DND-41 (cell line): ENCODE measurements around the gene CAV1.

Experiments used
- ATAC-seq: fragments of 200-7000 bp; cut with Tn5 transposase; 3 replicates; pipeline ENCODE4 v1.9.1; 2021; ENCODE audit warnings: low read depth; ENCODE audit not compliant: insufficient read depth
- DNase-seq: peaks from one replicate; pipeline ENCODE4 v3.0.0-alpha.2; 2020
- H2AFZ ChIP-seq: 2 replicates; pipeline ENCODE4 v1.6.0; 2012; ENCODE audit warnings: low read depth, low read length
- H3K27ac ChIP-seq: 2 replicates; pipeline ENCODE4 v1.5.1; 2012; ENCODE audit warnings: low read length, inconsistent platforms
- H3K27me3 ChIP-seq: fragments of 200-600 bp; sonication (generic); 2 replicates; pipeline ENCODE4 v1.6.0; 2012; ENCODE audit warnings: low read length, mild to moderate bottlenecking, inconsistent platforms; ENCODE audit not compliant: insufficient read depth, poor library complexity
- H3K36me3 ChIP-seq: 2 replicates; pipeline ENCODE4 v1.5.1; 2012; ENCODE audit warnings: low read length, inconsistent platforms; ENCODE audit not compliant: insufficient read depth
- H3K4me1 ChIP-seq: 2 replicates; pipeline ENCODE4 v1.5.1; 2012; ENCODE audit warnings: mild to moderate bottlenecking, low read length; ENCODE audit not compliant: insufficient read depth
- H3K4me2 ChIP-seq: 2 replicates; pipeline ENCODE4 v1.6.0; 2012; ENCODE audit warnings: mild to moderate bottlenecking, moderate library complexity, low read length, inconsistent platforms; ENCODE audit not compliant: insufficient read depth
- H3K4me3 ChIP-seq, 2 experiments: fragments of 200-600 bp in 1 of 2; shearing (Covaris generic) in 1 of 2; 2 replicates each; pipeline ENCODE4 v1.5.1; 2012 to 2016; ENCODE audit warnings: inconsistent platforms in 2 of 2, low read length in 2 of 2, mild to moderate bottlenecking in 2 of 2, low read depth in 1 of 2, moderate library complexity in 1 of 2
- H3K79me2 ChIP-seq: 2 replicates; pipeline ENCODE4 v1.6.0; 2012; ENCODE audit warnings: low read length, inconsistent platforms; ENCODE audit not compliant: insufficient read depth
- H3K9ac ChIP-seq: 2 replicates; pipeline ENCODE4 v1.6.0; 2012; ENCODE audit warnings: low read depth, mild to moderate bottlenecking, inconsistent platforms, low read length, moderate library complexity
- H3K9me3 ChIP-seq: 2 replicates; pipeline ENCODE4 v1.5.1; 2012; ENCODE audit warnings: low read length, moderate library complexity, mild to moderate bottlenecking, inconsistent platforms; ENCODE audit not compliant: insufficient read depth, severe bottlenecking
- H4K20me1 ChIP-seq: 2 replicates; pipeline ENCODE4 v1.6.0; 2012; ENCODE audit warnings: low read length; ENCODE audit not compliant: insufficient read depth
- EZH2 ChIP-seq: IDR thresholded peaks from 3 replicates; pipeline ENCODE4 v1.6.1; 2012; ENCODE audit warnings: borderline replicate concordance, low read depth, mild to moderate bottlenecking, moderate library complexity, low read length, inconsistent platforms; ENCODE audit not compliant: severe bottlenecking
- TF ChIP-seq, protein P1 (sequence below): IDR thresholded peaks from 2 replicates; pipeline ENCODE4 v1.5.1; 2012; ENCODE audit warnings: borderline replicate concordance, low read length, moderate library complexity, mild to moderate bottlenecking; ENCODE audit not compliant: poor library complexity, severe bottlenecking; ENCODE audit errors: extremely low read depth

Gene CAV1

DNA sequence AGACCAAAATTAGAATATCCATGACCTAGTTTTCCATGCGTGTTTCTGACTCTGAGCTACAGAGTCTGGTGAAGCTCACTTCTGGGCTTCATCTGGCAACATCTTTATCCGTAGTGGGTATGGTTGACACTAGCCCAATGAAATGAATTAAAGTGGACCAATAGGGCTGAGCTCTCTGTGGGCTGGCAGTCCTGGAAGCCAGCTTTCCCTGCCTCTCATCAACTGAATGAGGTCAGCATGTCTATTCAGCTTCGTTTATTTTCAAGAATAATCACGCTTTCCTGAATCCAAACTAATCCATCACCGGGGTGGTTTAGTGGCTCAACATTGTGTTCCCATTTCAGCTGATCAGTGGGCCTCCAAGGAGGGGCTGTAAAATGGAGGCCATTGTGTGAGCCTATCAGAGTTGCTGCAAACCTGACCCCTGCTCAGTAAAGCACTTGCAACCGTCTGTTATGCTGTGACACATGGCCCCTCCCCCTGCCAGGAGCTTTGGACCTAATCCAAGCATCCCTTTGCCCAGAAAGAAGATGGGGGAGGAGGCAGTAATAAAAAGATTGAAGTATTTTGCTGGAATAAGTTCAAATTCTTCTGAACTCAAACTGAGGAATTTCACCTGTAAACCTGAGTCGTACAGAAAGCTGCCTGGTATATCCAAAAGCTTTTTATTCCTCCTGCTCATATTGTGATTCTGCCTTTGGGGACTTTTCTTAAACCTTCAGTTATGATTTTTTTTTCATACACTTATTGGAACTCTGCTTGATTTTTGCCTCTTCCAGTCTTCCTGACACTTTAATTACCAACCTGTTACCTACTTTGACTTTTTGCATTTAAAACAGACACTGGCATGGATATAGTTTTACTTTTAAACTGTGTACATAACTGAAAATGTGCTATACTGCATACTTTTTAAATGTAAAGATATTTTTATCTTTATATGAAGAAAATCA lies 35.5 kb downstream of the CAV1 start:
- DNase-seq (no peak), ATAC-seq (no peak)
- no peaks in the 10 kb centered on the region for H3K79me2 ChIP-seq

DNA sequence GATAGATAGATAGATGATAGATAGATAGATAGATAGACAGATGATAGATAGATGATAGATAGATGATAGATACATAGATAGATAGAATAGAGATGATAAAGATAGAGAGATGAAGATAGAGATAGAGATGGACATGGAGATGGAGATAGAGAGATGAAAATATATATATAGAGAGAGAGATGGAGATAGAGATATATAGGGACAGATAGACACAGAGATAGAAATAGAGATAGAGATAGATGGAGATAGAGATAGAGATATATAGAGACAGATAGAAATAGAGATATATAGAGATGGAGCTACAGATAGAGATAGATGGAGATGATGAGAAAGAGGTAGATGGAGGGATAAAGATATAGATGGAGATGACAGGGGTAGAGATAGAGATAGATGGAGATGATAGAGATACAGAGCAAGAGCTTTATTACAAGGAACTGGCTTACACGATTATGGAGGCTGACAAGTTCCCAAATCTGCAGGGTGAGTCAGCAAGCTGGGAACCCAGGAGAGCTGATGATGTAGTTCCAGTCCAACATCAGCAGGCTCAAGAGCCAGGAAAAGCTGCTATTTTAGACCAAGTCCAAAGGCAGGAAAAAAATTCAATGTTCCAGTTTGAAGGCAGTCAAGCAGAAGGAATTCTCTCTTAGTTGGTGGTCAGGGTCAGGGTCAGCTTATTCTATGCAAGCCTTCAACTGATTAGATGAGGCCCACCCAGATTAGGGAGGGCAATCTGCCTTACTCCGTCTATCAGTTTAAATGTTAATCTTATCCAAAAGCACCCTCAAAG lies 37.1 kb downstream of the CAV1 start:
- ATAC-seq (no peak), DNase-seq (no peak)
- no peak overlapping the region for H3K27ac ChIP-seq
- H3K9me3 ChIP-seq, result no peaks in the 10 kb centered on the region
- no peak for TF ChIP-seq EZH2
- TF ChIP-seq, protein P1, sequence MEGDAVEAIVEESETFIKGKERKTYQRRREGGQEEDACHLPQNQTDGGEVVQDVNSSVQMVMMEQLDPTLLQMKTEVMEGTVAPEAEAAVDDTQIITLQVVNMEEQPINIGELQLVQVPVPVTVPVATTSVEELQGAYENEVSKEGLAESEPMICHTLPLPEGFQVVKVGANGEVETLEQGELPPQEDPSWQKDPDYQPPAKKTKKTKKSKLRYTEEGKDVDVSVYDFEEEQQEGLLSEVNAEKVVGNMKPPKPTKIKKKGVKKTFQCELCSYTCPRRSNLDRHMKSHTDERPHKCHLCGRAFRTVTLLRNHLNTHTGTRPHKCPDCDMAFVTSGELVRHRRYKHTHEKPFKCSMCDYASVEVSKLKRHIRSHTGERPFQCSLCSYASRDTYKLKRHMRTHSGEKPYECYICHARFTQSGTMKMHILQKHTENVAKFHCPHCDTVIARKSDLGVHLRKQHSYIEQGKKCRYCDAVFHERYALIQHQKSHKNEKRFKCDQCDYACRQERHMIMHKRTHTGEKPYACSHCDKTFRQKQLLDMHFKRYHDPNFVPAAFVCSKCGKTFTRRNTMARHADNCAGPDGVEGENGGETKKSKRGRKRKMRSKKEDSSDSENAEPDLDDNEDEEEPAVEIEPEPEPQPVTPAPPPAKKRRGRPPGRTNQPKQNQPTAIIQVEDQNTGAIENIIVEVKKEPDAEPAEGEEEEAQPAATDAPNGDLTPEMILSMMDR, result no peak
- no peaks in the 10 kb centered on the region for H3K36me3 ChIP-seq
- no peaks in the 10 kb centered on the region for H4K20me1 ChIP-seq
- no peak overlapping the region for H3K9ac ChIP-seq
- H3K4me1 ChIP-seq, result no peaks in the 10 kb centered on the region
- H3K4me2 ChIP-seq, result no peak overlapping the region
- H3K4me3 ChIP-seq, result no peak overlapping the region
- H3K27me3 ChIP-seq, result peaks cover 7% of the 10 kb centered on the region
- H3K79me2 ChIP-seq, result no peaks in the 10 kb centered on the region
- no peak overlapping the region for H2AFZ ChIP-seq

More for the DNA sequence above, 35.5 kb downstream of the CAV1 start:
- Histone ChIP-seq H3K4me1 (no peaks in the 10 kb centered on the region), H3K9ac (no peak overlapping the region), H3K36me3 (no peaks in the 10 kb centered on the region), H2AFZ (no peak overlapping the region), H3K9me3 (no peaks in the 10 kb centered on the region), H3K4me2 (no peak overlapping the region), H3K27me3 (peaks cover 10% of the 10 kb centered on the region), H4K20me1 (no peaks in the 10 kb centered on the region), H3K27ac (no peak overlapping the region), H3K4me3 (no peak overlapping the region)
- TF ChIP-seq, protein P1, result no peak
- no peak for TF ChIP-seq EZH2

DNA sequence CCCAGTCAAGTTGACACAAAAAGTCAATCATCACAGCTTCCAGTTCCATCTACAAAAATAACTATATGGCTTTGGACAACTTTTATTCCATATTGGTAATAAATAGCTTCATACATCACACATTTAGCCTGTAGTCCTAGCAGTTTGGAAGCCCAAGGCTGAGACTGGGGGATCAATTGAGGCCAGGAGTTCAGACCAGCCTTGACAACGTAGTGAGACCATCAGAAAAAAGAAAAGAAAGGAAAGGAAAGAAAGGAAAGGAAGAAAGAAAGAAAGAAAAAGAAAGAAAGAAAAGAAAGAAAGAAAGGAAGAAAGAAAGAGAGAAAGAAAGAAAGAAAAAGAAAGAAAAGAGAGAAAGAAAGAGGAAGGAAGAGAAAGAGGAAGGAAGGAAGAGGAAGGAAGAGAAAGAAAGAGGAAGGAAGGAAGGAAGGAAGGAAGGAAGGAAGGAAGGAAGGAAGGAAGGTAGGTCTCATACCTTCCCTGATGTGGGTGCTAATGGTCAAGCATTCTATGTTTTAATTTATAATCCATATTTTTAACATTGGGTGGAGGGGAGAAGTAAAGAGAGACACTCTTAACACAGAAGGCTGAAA lies 37.8 kb downstream of the CAV1 start:
- H3K4me3 ChIP-seq, result no peak overlapping the region
- H2AFZ ChIP-seq, result no peak overlapping the region
- H3K79me2 ChIP-seq, result no peaks in the 10 kb centered on the region
- no peaks in the 10 kb centered on the region for H3K4me1 ChIP-seq
- H3K27ac ChIP-seq, result no peak overlapping the region
- H4K20me1 ChIP-seq, result no peaks in the 10 kb centered on the region
- H3K9me3 ChIP-seq, result no peaks in the 10 kb centered on the region
- no peak for TF ChIP-seq EZH2
- TF ChIP-seq, protein P1, result no peak
- H3K36me3 ChIP-seq, result no peaks in the 10 kb centered on the region
- peaks cover 4% of the 10 kb centered on the region for H3K27me3 ChIP-seq
- ATAC-seq, result no peak
- H3K9ac ChIP-seq, result no peak overlapping the region
- no peak overlapping the region for H3K4me2 ChIP-seq
- DNase-seq, result no peak
